RPMI7951 (cell line): ENCODE measurements around the gene ETNK2. TPM values are rescaled to one million over a fixed set of nuclear protein-coding genes. Genes with fewer than 3 reads are reported as not detected.
A peak's percentile ranks its signal among the peaks of the same experiment; 100 is the strongest.

Source experiments
- DNase-seq: peaks from one replicate; pipeline ENCODE4 v3.0.0-alpha.2; 2012; ENCODE audit warnings: low read depth
- total RNA-seq: library from RNA; depleted of rRNA; stranded (reverse); fragments of >200 nt; shearing (Covaris generic); gene quantifications from 2 replicates; pipeline ENCODE4 v1.2.3, GENCODE V29; 2014; rRNA removed

Gene ETNK2
- 10.4 and 12.4 TPM in 2 replicates for total RNA-seq

- peak; percentile 53 for DNase-seq
Measured at GRCh38 chr1:204151552-204152309, at the start of gene ETNK2. Gene ETNK2 (minus strand): TSS chr1:204152044. CDS start chr1:204151852, 192 bp downstream.

- DNase-seq, result no peak
Measured at GRCh38 chr1:204201348-204202040, 49.6 kb upstream of the ETNK2 start.

- no peak for DNase-seq
Measured at GRCh38 chr1:204199579-204199978, 47.7 kb upstream of the ETNK2 start.

GRCh38 chr1:204198348-204199340, 46.8 kb upstream of the ETNK2 start:
- peak; percentile 71 for DNase-seq

- DNase-seq, result no peak
Measured at GRCh38 chr1:204197068-204197467, 45.2 kb upstream of the ETNK2 start.

- DNase-seq, result no peak
Measured at GRCh38 chr1:204196068-204196795, 44.4 kb upstream of the ETNK2 start, which contains the start of gene KISS1. Gene KISS1 (minus strand): TSS chr1:204196491. CDS start chr1:204192876, 3,615 bp downstream.

- DNase-seq, result no peak
Measured at GRCh38 chr1:204194771-204195170, 42.9 kb upstream of the ETNK2 start.

- no peak for DNase-seq
Measured at GRCh38 chr1:204194080-204194479, 42.2 kb upstream of the ETNK2 start.

GRCh38 chr1:204192589-204193352, 40.9 kb upstream of the ETNK2 start:
- no peak for DNase-seq

- no peak for DNase-seq
Measured at GRCh38 chr1:204192046-204192445, 40.2 kb upstream of the ETNK2 start.

- DNase-seq, result no peak
Measured at GRCh38 chr1:204191456-204191855, 39.6 kb upstream of the ETNK2 start.

GRCh38 chr1:204190212-204191211, 38.7 kb upstream of the ETNK2 start:
- DNase-seq, result peak; percentile 22

GRCh38 chr1:204188959-204189639, 37.3 kb upstream of the ETNK2 start:
- no peak for DNase-seq

- DNase-seq, result no peak
Measured at GRCh38 chr1:204186597-204186996, 34.8 kb upstream of the ETNK2 start.

GRCh38 chr1:204181116-204181515, 29.3 kb upstream of the ETNK2 start:
- no peak for DNase-seq

GRCh38 chr1:204180133-204180532, 28.3 kb upstream of the ETNK2 start:
- no peak for DNase-seq

- DNase-seq, result no peak
Measured at GRCh38 chr1:204178487-204179281, 26.8 kb upstream of the ETNK2 start.

GRCh38 chr1:204177133-204177532, 25.3 kb upstream of the ETNK2 start:
- DNase-seq, result no peak
